HepG2 (cell line): ENCODE measurements around the gene CDKL5. TPM values are rescaled to one million over a fixed set of nuclear protein-coding genes. Genes with fewer than 3 reads are reported as not detected.

ENCODE experiments used
- ATAC-seq: fragments of 200-7000 bp; cut with Tn5 transposase; 3 replicates; pipeline ENCODE4 v1.9.1; 2020; ENCODE audit warnings: mild to moderate bottlenecking, moderate library complexity
- BruUV-seq: library from RNA; stranded (reverse); fragments of 400-500 nt; replicated peaks from 2 replicates; lab custom pipeline; 2021; lab: Mats Ljungman, UMichigan
- CTCF ChIA-PET: fragments of 300-600 bp; formaldehyde crosslinking; extraction: SDS; loops from one replicate; lab custom pipeline; 2021; ENCODE audit warnings: low total read pairs, inconsistent platforms, low intra/inter-chr PET ratio; lab: Yijun Ruan, JAX
- POLR2A ChIA-PET: fragments of 350-600 bp; sonication (Branson Sonifier 250); formaldehyde crosslinking; loops from one replicate; lab custom pipeline; 2020; ENCODE audit warnings: antibody characterized with exemption, inconsistent platforms; lab: Yijun Ruan, JAX
- DNase-seq: peaks from one replicate; pipeline ENCODE4 v3.0.0-alpha.2; 2015; ENCODE audit warnings: low spot score
- FAIRE-seq: peaks from 3 replicates; lab custom pipeline; 2011; peaks lifted over from hg19 to GRCh38; lab: Jason Lieb, UNC
- H2AFZ ChIP-seq: one replicate; pipeline ENCODE4 v1.6.1; 2011; ENCODE audit warnings: low read length, inconsistent platforms
- H3K27ac ChIP-seq: fragments of 300-600 bp; 3 replicates; pipeline ENCODE4 v1.8.0; 2011; ENCODE audit warnings: mixed run types, mild to moderate bottlenecking, mixed read lengths, low read length, inconsistent platforms; ENCODE audit not compliant: insufficient read depth; ENCODE audit errors: extremely low read length
- H3K27me3 ChIP-seq, 2 experiments: fragments of 200-600 bp in 1 of 2; 2 replicates in 1 of 2; 3 replicates in 1 of 2; pipeline versions ENCODE4 v1.6.0 to v1.8.0; 2011; ENCODE audit warnings: low read length in 2 of 2, mild to moderate bottlenecking in 2 of 2, moderate library complexity in 2 of 2, inconsistent platforms in 1 of 2; ENCODE audit not compliant: insufficient read depth in 2 of 2, control insufficient read depth in 1 of 2
- H3K36me3 ChIP-seq, 2 experiments: fragments of 200-600 bp in 1 of 2; replicated peaks in 1 of 2; 2 replicates in 1 of 2; 3 replicates in 1 of 2; pipeline versions ENCODE4 v1.5.1 to v1.8.0; 2011; ENCODE audit warnings: low read length in 2 of 2, inconsistent platforms in 1 of 2; ENCODE audit not compliant: insufficient read depth in 2 of 2, control insufficient read depth in 1 of 2
- H3K4me1 ChIP-seq: 2 replicates; pipeline ENCODE4 v1.5.1; 2012; ENCODE audit warnings: low read length, inconsistent platforms; ENCODE audit not compliant: insufficient read depth
- H3K4me2 ChIP-seq: 2 replicates; pipeline ENCODE4 v1.6.0; 2011; ENCODE audit warnings: low read depth, low read length, inconsistent platforms
- H3K4me3 ChIP-seq, 3 experiments: fragments of 200-600 bp in 1 of 3; sonication (generic), shearing (Covaris generic) in 1 of 3; replicated peaks in 1 of 3; 2 replicates each; pipeline ENCODE4 v1.5.1; 2011 to 2016; ENCODE audit warnings: low read length in 3 of 3, inconsistent platforms in 2 of 3, low read depth in 2 of 3, mild to moderate bottlenecking in 2 of 3, control low read depth in 1 of 3, mixed read lengths in 1 of 3; ENCODE audit not compliant: insufficient read depth in 1 of 3
- H3K79me2 ChIP-seq: one replicate; pipeline ENCODE4 v1.6.1; 2011; ENCODE audit warnings: low read length, inconsistent platforms; ENCODE audit not compliant: insufficient read depth
- H3K9ac ChIP-seq: 2 replicates; pipeline ENCODE4 v1.6.0; 2011; ENCODE audit warnings: mild to moderate bottlenecking, low read depth, low read length, inconsistent platforms; ENCODE audit not compliant: insufficient read depth
- H3K9me3 ChIP-seq: 2 replicates; pipeline ENCODE4 v1.5.1; 2012; ENCODE audit warnings: mild to moderate bottlenecking, low read length
- H4K20me1 ChIP-seq: 2 replicates; pipeline ENCODE4 v1.6.0; 2011; ENCODE audit warnings: inconsistent platforms, mild to moderate bottlenecking, low read length, moderate library complexity; ENCODE audit not compliant: insufficient read depth
- ATF7 ChIP-seq, 2 experiments: fragments of 450-650 bp in 1 of 2; sonication (generic) in 1 of 2; formaldehyde crosslinking in 1 of 2; IDR thresholded peaks; 2 replicates each; pipeline versions ENCODE4 v1.4.0 to v1.6.1; 2016 to 2020; ENCODE audit warnings: antibody characterized with exemption in 1 of 2, mild to moderate bottlenecking in 1 of 2, missing genetic modification reagents in 1 of 2
- FOSL1 ChIP-seq: sonication (generic); formaldehyde crosslinking; IDR thresholded peaks from 2 replicates; pipeline ENCODE4 v1.9.0; 2021; ENCODE audit warnings: missing genetic modification reagents, borderline replicate concordance
- GPN1 ChIP-seq: sonication (generic); formaldehyde crosslinking; IDR thresholded peaks from 2 replicates; pipeline ENCODE4 v1.5.1; 2020; ENCODE audit warnings: missing genetic modification reagents, borderline replicate concordance
- JUN ChIP-seq: sonication (generic); formaldehyde crosslinking; IDR thresholded peaks from 2 replicates; pipeline ENCODE4 v1.4.0; 2020; ENCODE audit warnings: mild to moderate bottlenecking, missing genetic modification reagents
- PAX8 ChIP-seq: sonication (generic); formaldehyde crosslinking; IDR thresholded peaks from 2 replicates; pipeline ENCODE4 v1.8.0; 2022; ENCODE audit warnings: mild to moderate bottlenecking, missing genetic modification reagents, borderline replicate concordance
- XRCC5 ChIP-seq: fragments of 200-400 bp; formaldehyde crosslinking; optimal IDR thresholded peaks from 2 replicates; pipeline ENCODE3; 2017; ENCODE audit warnings: mild to moderate bottlenecking, low read length
- ZNF619 ChIP-seq: sonication (generic); formaldehyde crosslinking; IDR thresholded peaks from 2 replicates; pipeline ENCODE4 v1.4.0; 2020; ENCODE audit warnings: mild to moderate bottlenecking, missing genetic modification reagents
- ZSCAN25 ChIP-seq: sonication (generic); formaldehyde crosslinking; IDR thresholded peaks from 2 replicates; pipeline ENCODE4 v1.8.0; 2022; ENCODE audit warnings: mild to moderate bottlenecking, missing genetic modification reagents
- WGBS: methylation state at CpG from one replicate; pipeline ENCODE4 v1.1.6; 2017; ENCODE audit warnings: low lambda C conversion rate; 5-methylcytosine and 5-hydroxymethylcytosine counted together
- in situ Hi-C: cut with HindIII; loops from 2 replicates; pipeline ENCODE4 v1.10.0; 2017; ENCODE audit warnings: low pct_unique_long_range_greater_than_20kb; ENCODE audit not compliant: extremely low pct_ligation_motif_present
- intact Hi-C: fragments of 100-400 bp; cut with micrococcal nuclease; formaldehyde crosslinking; loops from one replicate; pipeline ENCODE4 v1.10.0; 2022; ENCODE audit not compliant: unreplicated experiment
- polyA plus RNA-seq, 8 experiments: library from polyadenylated mRNA; depleted of rRNA in 3 of 8; stranded (reverse) in 7 of 8; unstranded in 1 of 8; fragments of >200 nt; fragmentation: Illumina TruSeq in 4 of 8; extraction: Trizol in 4 of 8; gene quantifications; 2 replicates each; pipeline versions ENCODE4 v1.2.1 to v1.2.3, GENCODE V29; 2011 to 2016; ENCODE audit warnings: low read depth in 4 of 8, missing spikeins in 1 of 8, mixed read lengths in 1 of 8; ENCODE audit not compliant: insufficient read depth in 1 of 8
- total RNA-seq, 5 experiments: library from RNA; depleted of rRNA; stranded (reverse); fragments of >200 nt; fragmentation: Illumina TruSeq; extraction: Trizol; gene quantifications; 2 replicates each; pipeline ENCODE4 v1.2.3, GENCODE V29; 2016; ENCODE audit warnings: low read depth in 1 of 5
- TF ChIP-seq, protein P1 (sequence below): sonication (generic); formaldehyde crosslinking; IDR thresholded peaks from 2 replicates; pipeline ENCODE4 v1.5.0; 2020; ENCODE audit warnings: missing genetic modification reagents, mild to moderate bottlenecking, borderline replicate concordance
- TF ChIP-seq, protein P2 (sequence below): sonication (generic); formaldehyde crosslinking; conservative IDR thresholded peaks from 2 replicates; pipeline ENCODE4 v1.8.0; 2022; ENCODE audit warnings: missing genetic modification reagents
- TF ChIP-seq, protein P3 (sequence below): sonication (generic); formaldehyde crosslinking; IDR thresholded peaks from 2 replicates; pipeline ENCODE4 v1.5.0; 2020; ENCODE audit warnings: missing genetic modification reagents

CDKL5 gene
- total and polyA plus RNA-seq, 2 of the 13 experiments (the other 11 are each of a cell fraction or from before 2014, with no cell fraction given), result 2.8 to 7.0 TPM

DNA sequence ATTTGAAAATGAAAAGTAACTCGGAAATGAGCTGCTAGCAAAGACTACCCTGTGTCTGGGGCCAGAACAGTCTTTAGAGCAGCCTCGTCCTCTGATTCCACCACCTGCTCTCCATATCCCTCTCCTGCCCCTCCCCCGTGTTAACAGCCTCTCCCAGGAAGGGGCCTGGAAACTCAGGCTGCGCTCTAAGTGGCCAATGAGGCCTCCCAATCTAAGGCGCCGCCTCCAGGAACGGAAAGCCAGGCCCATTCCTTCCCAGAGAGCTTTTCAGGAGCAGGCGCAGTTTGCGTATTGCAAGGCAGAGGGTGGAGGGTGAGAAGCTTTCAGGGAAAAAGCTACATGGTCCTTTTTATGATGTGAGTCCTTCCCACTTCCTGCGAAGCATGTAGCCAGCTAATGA is 215.3 kb downstream of the CDKL5 start:
- FAIRE-seq (no peak), DNase-seq (no peak), ATAC-seq (no peak)
- no peaks in the 10 kb centered on the region for H3K36me3 ChIP-seq
- no TSS peak for BruUV-seq
- ChIA-PET POLR2A (no interaction called here), CTCF (no interaction called here)
- no peaks in the 10 kb centered on the region for H3K27me3 ChIP-seq
- in situ Hi-C loops, result no loop called here
- TF ChIP-seq, protein P1, sequence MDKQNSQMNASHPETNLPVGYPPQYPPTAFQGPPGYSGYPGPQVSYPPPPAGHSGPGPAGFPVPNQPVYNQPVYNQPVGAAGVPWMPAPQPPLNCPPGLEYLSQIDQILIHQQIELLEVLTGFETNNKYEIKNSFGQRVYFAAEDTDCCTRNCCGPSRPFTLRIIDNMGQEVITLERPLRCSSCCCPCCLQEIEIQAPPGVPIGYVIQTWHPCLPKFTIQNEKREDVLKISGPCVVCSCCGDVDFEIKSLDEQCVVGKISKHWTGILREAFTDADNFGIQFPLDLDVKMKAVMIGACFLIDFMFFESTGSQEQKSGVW (CRISPR knock-in tag), result no peak
- TF ChIP-seq PAX8 (CRISPR knock-in tag) (no peak), XRCC5 (no peak), FOSL1 (no peak), ZNF619 (CRISPR knock-in tag) (no peak)
- TF ChIP-seq, protein P2, sequence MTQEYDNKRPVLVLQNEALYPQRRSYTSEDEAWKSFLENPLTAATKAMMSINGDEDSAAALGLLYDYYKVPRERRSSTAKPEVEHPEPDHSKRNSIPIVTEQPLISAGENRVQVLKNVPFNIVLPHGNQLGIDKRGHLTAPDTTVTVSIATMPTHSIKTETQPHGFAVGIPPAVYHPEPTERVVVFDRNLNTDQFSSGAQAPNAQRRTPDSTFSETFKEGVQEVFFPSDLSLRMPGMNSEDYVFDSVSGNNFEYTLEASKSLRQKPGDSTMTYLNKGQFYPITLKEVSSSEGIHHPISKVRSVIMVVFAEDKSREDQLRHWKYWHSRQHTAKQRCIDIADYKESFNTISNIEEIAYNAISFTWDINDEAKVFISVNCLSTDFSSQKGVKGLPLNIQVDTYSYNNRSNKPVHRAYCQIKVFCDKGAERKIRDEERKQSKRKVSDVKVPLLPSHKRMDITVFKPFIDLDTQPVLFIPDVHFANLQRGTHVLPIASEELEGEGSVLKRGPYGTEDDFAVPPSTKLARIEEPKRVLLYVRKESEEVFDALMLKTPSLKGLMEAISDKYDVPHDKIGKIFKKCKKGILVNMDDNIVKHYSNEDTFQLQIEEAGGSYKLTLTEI (CRISPR knock-in tag), result no peak
- no peak overlapping the region for H3K4me3 ChIP-seq
- peaks cover 18% of the 10 kb centered on the region for H3K4me1 ChIP-seq
- H3K27ac ChIP-seq, result no peak overlapping the region
- no peak overlapping the region for H3K9ac ChIP-seq
- no peak overlapping the region for H2AFZ ChIP-seq
- H3K9me3 ChIP-seq, result no peaks in the 10 kb centered on the region
- intact Hi-C loops, result no loop called here
- no peaks in the 10 kb centered on the region for H3K79me2 ChIP-seq
- no peaks in the 10 kb centered on the region for H4K20me1 ChIP-seq
- H3K4me2 ChIP-seq, result no peak overlapping the region
- 100% methylated on average over 2 of the region's 10 CpGs for WGBS

DNA sequence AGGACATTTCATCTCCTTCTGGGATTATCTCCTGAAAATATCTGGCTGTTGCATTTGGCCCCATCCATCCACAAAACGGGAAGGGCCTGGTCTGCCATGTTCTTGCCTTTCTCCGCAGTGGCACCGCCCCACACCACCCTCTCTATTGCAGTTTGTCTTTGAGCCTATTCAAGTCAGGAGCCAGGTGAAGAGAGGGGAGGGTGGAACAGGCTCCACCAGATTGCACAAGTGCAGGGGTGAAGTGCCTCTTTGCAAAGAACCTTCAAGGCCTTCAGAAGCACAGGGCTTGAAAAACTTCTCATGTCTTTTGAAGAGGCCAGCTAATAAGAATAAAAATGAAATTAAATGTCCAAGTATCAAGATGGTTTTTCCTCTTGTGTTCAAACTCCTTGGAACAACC is 217.8 kb downstream of the CDKL5 start:
- no peak for ATAC-seq
- Histone ChIP-seq H3K4me2 (peak overlapping the region; percentile 12; the same call in 1 of the 2 replicates), H3K9me3 (no peaks in the 10 kb centered on the region), H4K20me1 (no peaks in the 10 kb centered on the region), H3K36me3 (no peaks in the 10 kb centered on the region), H3K27ac (no peak overlapping the region), H2AFZ (no peak overlapping the region), H3K9ac (no peak overlapping the region), H3K27me3 (no peaks in the 10 kb centered on the region), H3K79me2 (no peaks in the 10 kb centered on the region), H3K4me1 (peaks cover 18% of the 10 kb centered on the region), H3K4me3 (no peak overlapping the region)
- 47% methylated on average over 3 of the region's 3 CpGs for WGBS
- TF ChIP-seq ZSCAN25 (CRISPR knock-in tag), result peak; percentile 85
- TF ChIP-seq JUN (CRISPR knock-in tag), result no peak
- no peak for TF ChIP-seq GPN1 (CRISPR knock-in tag)
- TF ChIP-seq ATF7 (IDR thresholded peaks at IDR 0.05), result no peak
- TF ChIP-seq ATF7 (CRISPR knock-in tag; IDR thresholded peaks at IDR 0.05), result no peak
- TF ChIP-seq, protein P3, sequence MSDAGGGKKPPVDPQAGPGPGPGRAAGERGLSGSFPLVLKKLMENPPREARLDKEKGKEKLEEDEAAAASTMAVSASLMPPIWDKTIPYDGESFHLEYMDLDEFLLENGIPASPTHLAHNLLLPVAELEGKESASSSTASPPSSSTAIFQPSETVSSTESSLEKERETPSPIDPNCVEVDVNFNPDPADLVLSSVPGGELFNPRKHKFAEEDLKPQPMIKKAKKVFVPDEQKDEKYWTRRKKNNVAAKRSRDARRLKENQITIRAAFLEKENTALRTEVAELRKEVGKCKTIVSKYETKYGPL (CRISPR knock-in tag), result no peak
- intact Hi-C loops, result no loop called here
- BruUV-seq, result no TSS peak
- CTCF ChIA-PET, result no interaction called here
- in situ Hi-C loops, result no loop called here
- peak; percentile 4 for FAIRE-seq
- DNase-seq, result no peak
- POLR2A ChIA-PET, result no interaction called here
